Measurements from ENCODE around the gene PPM1L.
"Not testable (repeated sequence)": the region's sequence is repeated elsewhere in the genome, so short reads cannot be mapped to it uniquely, and the experiment has no call there.

Gene PPM1L

DNA sequence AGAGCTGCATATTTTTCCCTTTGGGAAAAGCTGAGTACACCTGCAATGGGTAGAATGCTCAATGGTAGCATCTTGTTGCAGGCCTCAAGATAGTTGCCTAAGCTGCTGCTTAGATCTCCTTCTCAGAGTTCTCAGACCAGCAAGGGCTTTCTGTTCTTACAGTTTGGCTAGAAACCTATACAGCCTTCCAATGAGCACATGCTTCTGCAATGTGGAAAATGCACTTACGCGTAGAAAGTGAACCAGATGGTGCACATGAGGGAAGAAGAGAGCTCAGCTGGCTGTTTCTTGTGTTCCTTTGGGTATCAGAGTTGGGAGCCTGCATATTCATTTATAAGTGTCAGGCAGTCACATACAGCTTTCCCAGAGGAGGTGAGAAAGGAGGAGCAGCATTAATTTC is 212.7 kb downstream of the PPM1L start:
- no peak for FAIRE-seq
- DNase-seq (ENCODE audit: insufficient read length, low spot score): no peak
- TF ChIP-seq, protein P1, sequence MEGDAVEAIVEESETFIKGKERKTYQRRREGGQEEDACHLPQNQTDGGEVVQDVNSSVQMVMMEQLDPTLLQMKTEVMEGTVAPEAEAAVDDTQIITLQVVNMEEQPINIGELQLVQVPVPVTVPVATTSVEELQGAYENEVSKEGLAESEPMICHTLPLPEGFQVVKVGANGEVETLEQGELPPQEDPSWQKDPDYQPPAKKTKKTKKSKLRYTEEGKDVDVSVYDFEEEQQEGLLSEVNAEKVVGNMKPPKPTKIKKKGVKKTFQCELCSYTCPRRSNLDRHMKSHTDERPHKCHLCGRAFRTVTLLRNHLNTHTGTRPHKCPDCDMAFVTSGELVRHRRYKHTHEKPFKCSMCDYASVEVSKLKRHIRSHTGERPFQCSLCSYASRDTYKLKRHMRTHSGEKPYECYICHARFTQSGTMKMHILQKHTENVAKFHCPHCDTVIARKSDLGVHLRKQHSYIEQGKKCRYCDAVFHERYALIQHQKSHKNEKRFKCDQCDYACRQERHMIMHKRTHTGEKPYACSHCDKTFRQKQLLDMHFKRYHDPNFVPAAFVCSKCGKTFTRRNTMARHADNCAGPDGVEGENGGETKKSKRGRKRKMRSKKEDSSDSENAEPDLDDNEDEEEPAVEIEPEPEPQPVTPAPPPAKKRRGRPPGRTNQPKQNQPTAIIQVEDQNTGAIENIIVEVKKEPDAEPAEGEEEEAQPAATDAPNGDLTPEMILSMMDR (IDR thresholded peaks at IDR 0.05; ENCODE audit: insufficient read depth, missing control alignments): no peak

DNA sequence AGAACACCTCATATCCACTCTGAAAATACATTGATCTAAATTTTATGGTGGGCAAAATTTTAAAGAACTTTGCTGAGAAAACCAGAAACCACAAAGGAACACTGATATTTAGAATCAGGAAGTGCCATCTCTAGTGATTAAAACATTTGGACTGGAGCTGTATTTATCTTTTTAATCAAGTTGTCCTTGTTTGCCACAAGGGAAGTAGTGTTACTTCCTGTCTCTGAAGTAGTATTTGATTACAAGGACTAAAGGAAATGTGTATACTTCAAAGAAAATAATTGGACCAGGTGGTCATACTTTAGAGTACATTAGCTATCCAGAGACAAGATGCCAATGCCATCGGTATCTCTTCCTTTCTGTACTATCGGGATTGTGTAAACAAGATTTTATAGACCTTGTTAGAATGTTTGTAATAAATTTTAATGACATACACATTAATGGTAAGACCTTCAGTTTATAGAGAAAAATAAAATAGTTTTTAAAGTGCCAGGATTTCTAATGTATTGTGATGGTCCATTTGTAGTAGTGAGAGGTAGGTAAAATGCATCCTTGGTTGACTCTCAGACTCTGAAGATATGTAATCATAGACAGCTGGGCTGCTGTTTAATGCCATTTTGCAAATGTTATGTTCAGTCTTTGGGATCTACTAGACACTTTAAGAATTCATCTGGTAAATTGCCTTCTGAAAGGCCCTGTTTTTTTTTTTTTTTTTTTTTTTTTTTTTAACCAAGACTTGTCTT is 217.2 kb downstream of the PPM1L start:
- FAIRE-seq: no peak
- DNase-seq (ENCODE audit: insufficient read length, low spot score): no peak
- TF ChIP-seq, protein P1 (IDR thresholded peaks at IDR 0.05; ENCODE audit: insufficient read depth, missing control alignments): no peak

DNA sequence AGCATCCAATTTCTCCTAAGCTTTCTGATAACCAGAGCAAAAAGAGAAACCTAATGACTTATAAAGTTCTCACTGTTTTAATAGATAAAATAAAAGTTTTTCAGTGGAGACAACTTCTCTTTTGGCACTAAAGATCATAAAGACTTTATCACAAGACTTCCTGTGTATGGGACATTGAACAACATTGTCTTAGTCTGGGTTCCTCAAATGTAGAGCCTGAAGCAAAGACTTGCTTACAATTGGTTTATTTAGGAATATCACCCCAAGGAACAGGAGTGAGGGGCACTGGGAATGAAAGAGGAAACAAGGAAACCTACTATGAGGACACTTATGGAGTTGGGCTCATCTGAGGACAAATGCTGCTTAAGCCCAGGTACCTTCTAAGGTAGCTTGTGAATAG is 221.7 kb downstream of the PPM1L start:
- DNase-seq (ENCODE audit: insufficient read length, low spot score) (no peak), FAIRE-seq (no peak)
- TF ChIP-seq, protein P1 (IDR thresholded peaks at IDR 0.05; ENCODE audit: insufficient read depth, missing control alignments): no peak

DNA sequence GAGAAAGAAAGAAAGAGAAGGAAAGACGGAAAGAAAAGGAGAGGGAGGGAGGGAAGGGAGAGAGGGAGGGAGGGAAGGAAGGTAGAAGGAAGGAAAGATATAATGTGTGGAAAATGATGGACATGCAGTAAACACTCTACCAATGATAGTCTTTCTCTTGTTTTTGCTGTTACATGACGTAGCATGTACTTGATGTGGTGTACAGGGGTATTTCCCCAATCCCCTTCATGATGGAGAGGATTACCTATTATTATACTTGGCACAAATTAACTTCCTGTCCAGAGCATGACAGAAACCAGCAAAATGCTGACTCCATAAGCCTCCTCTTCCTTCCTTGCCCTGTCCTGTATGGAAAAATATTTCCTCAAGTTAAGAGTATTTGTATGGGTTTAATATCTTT is 224.7 kb downstream of the PPM1L start:
- DNase-seq (ENCODE audit: insufficient read length, low spot score) (no peak), FAIRE-seq (no peak)
- TF ChIP-seq, protein P1 (IDR thresholded peaks at IDR 0.05; ENCODE audit: insufficient read depth, missing control alignments): no peak

DNA sequence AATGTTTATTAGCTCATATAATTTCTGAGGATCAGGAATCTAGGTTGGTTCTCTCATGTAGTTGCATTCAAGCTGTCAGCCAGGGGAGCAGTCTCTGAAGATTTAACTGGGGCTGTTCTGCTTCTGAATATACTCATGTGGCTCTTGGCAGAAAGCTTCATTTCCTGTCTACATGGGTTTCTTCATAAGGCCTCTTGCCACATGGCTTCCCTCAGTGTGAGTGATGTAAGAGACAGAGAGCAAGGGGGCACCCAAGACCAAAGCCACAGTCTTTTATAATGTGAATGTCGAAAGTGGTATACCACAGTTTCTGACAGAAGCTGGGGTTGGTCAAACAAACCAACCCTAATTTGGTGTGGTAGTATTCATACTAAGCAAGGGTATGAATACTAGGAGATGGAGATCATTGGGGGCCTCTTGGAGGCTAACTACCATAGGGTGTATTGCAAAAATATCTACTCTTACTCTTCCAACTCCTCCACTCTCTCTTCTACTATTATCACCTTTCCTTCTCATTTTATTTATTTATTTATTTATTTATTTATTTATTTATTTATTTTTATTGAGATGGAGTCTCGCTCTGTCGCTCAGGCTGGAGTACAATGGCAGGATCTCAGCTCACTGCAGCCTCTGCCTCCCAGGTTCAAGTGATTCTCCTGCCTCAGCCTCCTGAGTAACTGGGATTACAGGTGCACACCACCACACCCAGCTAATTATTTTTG is 225.3 kb downstream of the PPM1L start:
- no peak for FAIRE-seq
- TF ChIP-seq, protein P1 (IDR thresholded peaks at IDR 0.05; ENCODE audit: insufficient read depth, missing control alignments): no peak
- no peak for DNase-seq (ENCODE audit: insufficient read length, low spot score)

DNA sequence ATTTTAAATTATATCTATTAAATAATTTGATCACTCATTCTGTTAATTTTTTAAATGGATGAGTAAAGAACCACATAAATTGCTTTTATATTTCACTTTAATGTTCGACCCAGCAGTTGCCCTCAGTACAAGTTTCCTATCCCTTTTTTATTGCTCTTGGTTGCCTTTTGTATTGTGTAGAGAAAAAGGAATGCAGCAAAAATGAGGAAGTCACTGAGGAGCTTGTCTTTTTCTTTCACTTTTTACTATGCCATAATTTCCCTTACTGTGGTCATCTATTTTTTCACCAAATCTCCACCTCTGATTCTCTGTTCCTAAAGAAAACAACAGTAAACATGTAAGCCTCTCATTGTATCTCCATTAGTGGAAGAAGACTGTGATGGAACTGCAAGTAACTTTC is 226.5 kb downstream of the PPM1L start:
- TF ChIP-seq, protein P1 (IDR thresholded peaks at IDR 0.05; ENCODE audit: insufficient read depth, missing control alignments): no peak
- no peak for FAIRE-seq
- no peak for DNase-seq (ENCODE audit: insufficient read length, low spot score)

DNA sequence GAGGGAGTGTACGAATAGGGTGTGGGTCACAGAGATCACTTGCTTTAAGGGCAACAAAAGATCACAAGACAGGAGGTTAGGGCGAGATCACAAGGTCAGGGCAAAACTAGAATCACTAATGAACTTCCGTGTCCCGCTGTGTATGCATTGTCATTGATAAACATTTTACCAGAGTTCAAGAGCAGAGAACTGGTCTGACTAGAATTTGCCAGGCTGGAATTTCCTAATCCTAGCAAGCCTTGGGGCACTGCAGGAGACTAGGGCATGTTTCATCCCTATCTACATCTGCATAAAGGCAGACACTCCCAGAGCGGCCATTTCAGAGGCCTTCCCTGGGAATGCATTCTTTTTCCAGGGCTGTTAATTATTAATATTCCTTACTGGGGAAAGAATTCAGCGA is 227.9 kb downstream of the PPM1L start:
- not testable (repeated sequence) for FAIRE-seq; DNase-seq (ENCODE audit: insufficient read length, low spot score)
